ENCODE data around the gene MORN5.

MORN5 gene

DNA sequence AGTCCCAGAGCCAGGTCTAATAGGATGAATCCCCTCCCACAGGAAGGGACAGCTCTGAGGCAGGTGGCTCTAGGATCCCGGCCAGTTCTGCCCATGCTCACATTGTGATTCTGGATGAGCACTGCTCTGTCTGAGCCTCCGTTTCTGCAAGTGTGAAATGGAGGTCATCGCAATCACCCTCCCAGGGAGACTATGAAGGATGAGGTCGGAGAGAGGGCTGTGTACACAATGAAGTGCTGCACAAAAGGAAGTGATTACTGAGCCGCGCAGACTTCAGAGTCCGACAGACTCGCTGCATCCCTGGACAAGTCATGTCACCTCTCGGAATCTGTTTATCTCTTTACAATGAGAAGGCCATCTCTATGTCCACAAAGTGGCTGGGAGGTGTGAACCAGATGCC lies 47.4 kb downstream of the MORN5 start:
- TF ChIP-seq, protein P1, sequence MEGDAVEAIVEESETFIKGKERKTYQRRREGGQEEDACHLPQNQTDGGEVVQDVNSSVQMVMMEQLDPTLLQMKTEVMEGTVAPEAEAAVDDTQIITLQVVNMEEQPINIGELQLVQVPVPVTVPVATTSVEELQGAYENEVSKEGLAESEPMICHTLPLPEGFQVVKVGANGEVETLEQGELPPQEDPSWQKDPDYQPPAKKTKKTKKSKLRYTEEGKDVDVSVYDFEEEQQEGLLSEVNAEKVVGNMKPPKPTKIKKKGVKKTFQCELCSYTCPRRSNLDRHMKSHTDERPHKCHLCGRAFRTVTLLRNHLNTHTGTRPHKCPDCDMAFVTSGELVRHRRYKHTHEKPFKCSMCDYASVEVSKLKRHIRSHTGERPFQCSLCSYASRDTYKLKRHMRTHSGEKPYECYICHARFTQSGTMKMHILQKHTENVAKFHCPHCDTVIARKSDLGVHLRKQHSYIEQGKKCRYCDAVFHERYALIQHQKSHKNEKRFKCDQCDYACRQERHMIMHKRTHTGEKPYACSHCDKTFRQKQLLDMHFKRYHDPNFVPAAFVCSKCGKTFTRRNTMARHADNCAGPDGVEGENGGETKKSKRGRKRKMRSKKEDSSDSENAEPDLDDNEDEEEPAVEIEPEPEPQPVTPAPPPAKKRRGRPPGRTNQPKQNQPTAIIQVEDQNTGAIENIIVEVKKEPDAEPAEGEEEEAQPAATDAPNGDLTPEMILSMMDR (IDR thresholded peaks at IDR 0.05; ENCODE audit: low read depth, low read length), result no peak
- H3K4me3 ChIP-seq (replicated peaks in 1 of 2; ENCODE audit: low read depth in 2 of 2, low read length in 2 of 2), result no peak overlapping the region
- DNase-seq (ENCODE audit: low read depth in 2 of 2), result no peak

DNA sequence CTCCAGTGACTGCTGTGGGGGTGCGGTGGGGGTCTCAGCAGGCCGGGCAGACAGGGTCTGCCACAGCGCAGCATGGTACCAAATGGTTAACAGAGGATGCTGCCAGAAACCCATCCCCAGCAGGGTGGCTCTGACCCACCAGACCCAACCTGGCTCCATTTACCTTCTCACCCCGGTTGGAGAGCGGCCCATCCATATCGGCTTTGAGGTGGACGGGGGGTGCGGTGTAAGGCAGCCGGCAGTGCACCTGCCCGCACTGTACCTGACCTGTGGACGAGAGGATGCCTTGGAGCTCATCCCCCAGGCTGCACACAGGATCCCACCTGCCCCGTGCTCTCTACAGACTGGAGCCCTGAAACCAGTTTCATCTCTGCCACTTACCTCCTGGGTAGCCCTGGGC lies 49.7 kb downstream of the MORN5 start:
- no peak overlapping the region for H3K4me3 ChIP-seq (replicated peaks in 1 of 2; ENCODE audit: low read depth in 2 of 2, low read length in 2 of 2)
- DNase-seq (ENCODE audit: low read depth in 2 of 2), result no peak
- TF ChIP-seq, protein P1 (IDR thresholded peaks at IDR 0.05; ENCODE audit: low read depth, low read length), result no peak

DNA sequence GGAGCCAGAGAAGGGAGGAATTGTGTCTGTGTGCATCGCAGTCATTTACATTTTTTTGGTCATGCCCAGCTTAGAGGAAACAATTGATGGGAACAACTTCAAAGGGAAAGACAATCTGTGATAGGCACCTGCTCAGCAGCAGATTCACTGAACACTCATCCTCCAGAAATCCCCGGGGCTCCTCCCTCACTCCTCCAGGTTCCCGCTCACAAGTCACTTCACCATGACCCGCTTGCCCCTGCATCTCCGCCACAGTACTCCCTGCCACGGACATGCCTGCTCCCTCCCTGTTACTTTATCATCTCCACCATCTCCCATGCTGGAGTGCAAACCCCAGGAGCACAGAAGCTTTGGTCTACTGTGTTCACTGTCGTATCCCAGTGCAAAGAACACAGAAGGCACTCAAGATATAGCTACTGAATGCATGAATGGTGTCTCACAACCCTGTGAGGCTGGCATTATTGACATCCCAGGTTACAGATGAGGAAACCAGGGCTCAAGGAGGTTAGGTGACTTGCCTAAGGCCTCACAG lies 52.8 kb downstream of the MORN5 start:
- TF ChIP-seq, protein P1 (IDR thresholded peaks at IDR 0.05; ENCODE audit: low read depth, low read length), result no peak
- H3K4me3 ChIP-seq (replicated peaks in 1 of 2; ENCODE audit: low read depth in 2 of 2, low read length in 2 of 2), result no peak overlapping the region
- no peak for DNase-seq (ENCODE audit: low read depth in 2 of 2)

DNA sequence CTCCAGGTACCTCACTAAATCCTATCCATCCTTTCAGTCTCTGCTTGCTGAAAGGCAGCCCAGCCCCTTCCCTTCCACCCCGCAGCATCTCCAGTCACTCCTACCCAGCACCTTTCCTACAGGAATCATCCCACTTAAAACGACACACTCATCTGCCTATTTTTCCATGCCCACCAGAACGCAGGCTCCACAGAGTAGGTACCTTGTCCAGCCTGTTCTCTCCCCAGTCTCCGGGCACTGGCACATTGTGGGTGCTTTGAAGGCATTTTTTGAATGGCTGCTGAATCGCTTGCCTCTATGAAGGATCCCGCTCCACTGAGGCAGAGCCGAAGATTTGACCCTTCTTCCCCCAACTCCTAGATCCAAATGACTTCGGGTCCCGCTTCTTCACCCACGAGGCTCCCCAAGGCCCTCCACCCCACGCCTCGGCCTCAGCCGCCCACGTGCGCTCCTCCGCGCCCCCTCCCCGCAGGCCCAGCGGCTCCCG lies 53.4 kb downstream of the MORN5 start:
- no peak overlapping the region for H3K4me3 ChIP-seq (replicated peaks in 1 of 2; ENCODE audit: low read depth in 2 of 2, low read length in 2 of 2)
- TF ChIP-seq, protein P1 (IDR thresholded peaks at IDR 0.05; ENCODE audit: low read depth, low read length), result no peak
- DNase-seq (ENCODE audit: low read depth in 2 of 2), result no peak

DNA sequence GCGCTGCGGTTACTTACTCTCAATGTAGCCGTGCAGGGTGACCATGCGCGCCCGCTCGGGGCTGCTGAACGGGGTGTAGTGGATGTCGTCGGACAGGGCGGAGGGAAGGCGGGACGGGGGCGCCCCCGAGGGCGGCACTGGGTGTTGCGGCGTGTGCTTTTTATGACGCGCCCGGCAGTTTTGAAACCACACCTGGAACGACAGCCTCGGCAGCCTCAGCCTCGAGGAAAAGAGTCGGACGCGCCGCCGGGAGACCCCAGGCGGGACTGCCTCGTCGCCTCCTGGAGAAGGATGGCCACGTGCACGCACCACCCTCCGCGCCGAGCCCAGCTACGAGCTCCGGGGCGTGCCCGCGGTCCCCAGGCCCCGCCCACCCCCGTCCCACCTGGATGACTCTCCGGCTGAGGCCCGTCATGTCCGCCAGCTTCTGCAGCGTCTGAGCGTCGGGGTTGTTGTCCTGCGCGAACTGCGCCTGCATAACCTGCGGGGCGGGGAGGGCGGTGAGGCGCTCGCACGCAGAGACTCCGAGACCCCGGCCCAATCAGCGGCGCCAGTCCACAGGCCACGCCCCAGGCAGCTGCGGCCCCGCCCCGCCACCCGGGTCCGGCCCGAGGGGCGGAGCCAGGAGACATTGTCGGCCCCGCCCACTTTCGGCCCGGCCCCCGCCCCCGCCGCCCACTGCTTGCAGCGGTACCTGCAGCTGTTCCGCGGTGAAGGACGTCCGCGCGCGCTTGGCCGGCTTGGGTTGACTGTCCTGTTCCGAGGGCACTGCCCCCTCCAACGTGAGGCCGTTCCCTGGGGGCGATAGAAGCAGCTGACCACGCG lies 54.1 kb downstream of the MORN5 start:
- DNase-seq (ENCODE audit: low read depth in 2 of 2), result peak in 1 of 2 donors; percentile 16
- TF ChIP-seq, protein P1 (IDR thresholded peaks at IDR 0.05; ENCODE audit: low read depth, low read length), result no peak
- H3K4me3 ChIP-seq (replicated peaks in 1 of 2; ENCODE audit: low read depth in 2 of 2, low read length in 2 of 2), result peak overlapping the region; percentile 32 to 40

DNA sequence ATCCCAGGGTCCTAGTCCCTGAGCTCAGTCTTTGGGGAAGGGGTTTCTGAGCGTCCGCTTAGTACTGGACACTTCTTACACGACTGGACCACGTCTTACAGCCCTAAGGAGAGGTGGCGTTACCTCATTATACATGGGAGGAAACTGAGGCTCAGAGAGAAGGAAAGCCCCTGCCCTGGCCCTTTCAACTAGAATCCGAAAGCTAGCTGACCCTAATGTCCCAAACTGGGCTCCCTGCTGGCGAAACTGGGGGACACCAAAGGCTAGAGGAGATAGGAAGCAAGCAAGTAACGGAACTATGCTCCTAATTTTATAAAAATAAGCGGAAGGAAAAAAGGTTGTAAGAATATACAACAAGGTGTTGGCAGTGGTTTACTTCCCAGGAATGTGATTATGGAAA lies 54.8 kb downstream of the MORN5 start:
- TF ChIP-seq, protein P1 (IDR thresholded peaks at IDR 0.05; ENCODE audit: low read depth, low read length), result no peak
- no peak overlapping the region for H3K4me3 ChIP-seq (replicated peaks in 1 of 2; ENCODE audit: low read depth in 2 of 2, low read length in 2 of 2)
- DNase-seq (ENCODE audit: low read depth in 2 of 2), result no peak

All from cardiac fibroblast (primary cell).